ENCODE data around the gene CA11.

GRCh38 chr19:48634424-48635262, 11.3 kb downstream of the CA11 start:
- TF ChIP-seq CTCF (IDR thresholded peaks at IDR 0.05) (no peak), POLR2A (IDR thresholded peaks at IDR 0.05) (peak; percentile 53)
